Epithelial cell of proximal tubule (primary cell): ENCODE data around the gene SOS2. TPM values are rescaled to one million over a fixed set of nuclear protein-coding genes. Genes with fewer than 3 reads are reported as not detected.
A peak's percentile ranks its signal among the peaks of the same experiment; 100 is the strongest.
"Not testable (repeated sequence)": the region's sequence is repeated elsewhere in the genome, so short reads cannot be mapped to it uniquely, and the experiment has no call there.

Experiments used
- DNase-seq: peaks from one replicate; pipeline ENCODE4 v3.0.0-alpha.2; 2011; ENCODE audit warnings: low read depth
- H3K4me3 ChIP-seq: 2 replicates; pipeline ENCODE4 v1.5.1; 2011; ENCODE audit warnings: low read depth, mild to moderate bottlenecking, low read length
- total RNA-seq: library from RNA; depleted of rRNA; stranded (reverse); fragments of >200 nt; gene quantifications from 2 replicates; pipeline ENCODE4 v1.2.3, GENCODE V29; 2015
- TF ChIP-seq, protein P1 (sequence below): conservative IDR thresholded peaks from 2 replicates; pipeline ENCODE4 v1.5.1; 2012; ENCODE audit warnings: low read depth, mild to moderate bottlenecking, low read length

Gene SOS2
- total RNA-seq, 1 donor from 2014 or later: 13.5 TPM

DNA sequence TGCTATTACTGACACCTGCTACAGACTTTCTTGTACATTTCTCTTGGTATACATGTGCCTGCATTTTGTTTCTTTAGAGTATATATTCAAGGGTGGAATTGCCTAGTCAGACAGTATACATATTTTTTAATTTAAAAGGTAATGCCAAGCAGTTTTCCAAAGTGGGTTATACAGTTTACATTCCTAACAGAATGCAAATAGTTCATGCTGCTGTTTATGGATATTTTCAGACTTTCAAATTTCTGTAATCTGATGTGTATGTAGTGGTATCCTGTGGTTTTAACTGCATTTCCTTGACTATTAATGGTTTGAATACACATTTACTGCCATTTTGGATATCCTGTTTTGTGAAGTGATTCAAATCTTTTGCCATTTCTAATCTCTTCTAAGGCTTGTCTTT, 59.5 kb downstream of the SOS2 start:
- TF ChIP-seq, protein P1, sequence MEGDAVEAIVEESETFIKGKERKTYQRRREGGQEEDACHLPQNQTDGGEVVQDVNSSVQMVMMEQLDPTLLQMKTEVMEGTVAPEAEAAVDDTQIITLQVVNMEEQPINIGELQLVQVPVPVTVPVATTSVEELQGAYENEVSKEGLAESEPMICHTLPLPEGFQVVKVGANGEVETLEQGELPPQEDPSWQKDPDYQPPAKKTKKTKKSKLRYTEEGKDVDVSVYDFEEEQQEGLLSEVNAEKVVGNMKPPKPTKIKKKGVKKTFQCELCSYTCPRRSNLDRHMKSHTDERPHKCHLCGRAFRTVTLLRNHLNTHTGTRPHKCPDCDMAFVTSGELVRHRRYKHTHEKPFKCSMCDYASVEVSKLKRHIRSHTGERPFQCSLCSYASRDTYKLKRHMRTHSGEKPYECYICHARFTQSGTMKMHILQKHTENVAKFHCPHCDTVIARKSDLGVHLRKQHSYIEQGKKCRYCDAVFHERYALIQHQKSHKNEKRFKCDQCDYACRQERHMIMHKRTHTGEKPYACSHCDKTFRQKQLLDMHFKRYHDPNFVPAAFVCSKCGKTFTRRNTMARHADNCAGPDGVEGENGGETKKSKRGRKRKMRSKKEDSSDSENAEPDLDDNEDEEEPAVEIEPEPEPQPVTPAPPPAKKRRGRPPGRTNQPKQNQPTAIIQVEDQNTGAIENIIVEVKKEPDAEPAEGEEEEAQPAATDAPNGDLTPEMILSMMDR: no peak
- DNase-seq: no peak
- H3K4me3 ChIP-seq: no peak overlapping the region

- not testable (repeated sequence) for DNase-seq, H3K4me3 ChIP-seq
These were observed 64.0 kb downstream of the SOS2 start for GRCh38 chr14:50167381-50167780.

- DNase-seq: no peak
- TF ChIP-seq, protein P1: no peak
- H3K4me3 ChIP-seq: no peak overlapping the region
These were observed 75.3 kb downstream of the SOS2 start for GRCh38 chr14:50156111-50156510.

DNA sequence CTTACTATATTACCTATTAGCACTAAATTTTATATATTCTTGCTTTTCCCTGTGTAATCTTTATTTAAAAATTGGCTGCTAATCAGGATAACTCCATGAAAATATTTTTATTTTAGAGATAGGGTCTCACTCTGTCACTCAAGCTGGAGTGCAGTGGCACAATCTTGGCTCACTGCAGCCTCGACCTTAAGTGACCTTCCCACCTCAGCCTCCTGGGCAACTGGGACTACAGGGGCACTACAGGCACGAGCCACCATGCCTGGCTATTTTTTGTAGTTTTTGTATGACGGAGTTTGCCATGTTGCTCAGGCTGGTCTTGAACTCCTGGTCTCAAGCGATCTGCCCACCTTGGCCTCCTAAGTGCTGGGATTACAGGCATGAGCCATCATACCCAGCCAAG, 82.6 kb downstream of the SOS2 start:
- TF ChIP-seq, protein P1: no peak
- DNase-seq: no peak
- no peak overlapping the region for H3K4me3 ChIP-seq

- no peak overlapping the region for H3K4me3 ChIP-seq
- TF ChIP-seq, protein P1: no peak
- DNase-seq: no peak
These were observed 92.2 kb downstream of the SOS2 start for GRCh38 chr14:50139192-50139591.

- TF ChIP-seq, protein P1: no peak
- no peak for DNase-seq
- H3K4me3 ChIP-seq: no peak overlapping the region
These were observed 103.6 kb downstream of the SOS2 start for GRCh38 chr14:50127802-50128201.

DNA sequence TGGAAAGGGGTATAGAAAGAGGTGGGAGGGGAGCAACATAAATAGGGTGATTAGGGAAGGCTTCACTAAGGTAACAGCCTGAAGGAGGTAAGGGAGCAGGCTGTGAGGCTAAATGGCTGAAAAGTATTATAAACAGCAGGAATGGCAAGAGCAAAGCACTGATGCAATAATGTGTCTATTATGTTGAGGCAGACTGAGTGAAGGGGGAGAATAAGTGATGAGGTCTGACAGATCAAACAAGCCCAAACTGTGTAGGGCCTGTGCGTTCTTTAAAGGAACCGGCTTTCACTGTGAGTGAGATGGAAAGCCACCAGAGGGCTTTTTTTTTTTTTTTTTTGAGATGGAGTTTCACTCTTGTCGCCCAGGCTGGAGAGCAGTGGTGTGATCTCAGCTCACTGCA, 108.3 kb downstream of the SOS2 start:
- no peak for DNase-seq
- no peak overlapping the region for H3K4me3 ChIP-seq
- TF ChIP-seq, protein P1: no peak

- DNase-seq: peak; percentile 89
- TF ChIP-seq, protein P1: no peak
- H3K4me3 ChIP-seq: no peak overlapping the region
These were observed 109.1 kb downstream of the SOS2 start for GRCh38 chr14:50122291-50122690.
